Right atrium auricular region (tissue), 2 donors: Measurements from ENCODE around the gene GRAP2. TPM values are rescaled to one million over a fixed set of nuclear protein-coding genes. Genes with fewer than 3 reads are reported as not detected.

Experiments used
- DNase-seq: peaks from one replicate; pipeline ENCODE4 v3.0.0-alpha.2; 2019; ENCODE audit warnings: low spot score
- H3K27ac ChIP-seq, 2 donors: fragments of 200-600 bp; sonication (generic); 1 replicate in 1 of 2; 2 replicates in 1 of 2; pipeline ENCODE4 v1.5.1; 2016 to 2019
- H3K27me3 ChIP-seq, 2 donors: fragments of 200-600 bp; sonication (generic); one replicate each; pipeline versions ENCODE4 v1.5.1 to v1.6.0; 2017 to 2019
- H3K36me3 ChIP-seq: fragments of 200-600 bp; sonication (generic); one replicate; pipeline ENCODE4 v1.5.1; 2016
- H3K4me1 ChIP-seq, 2 donors: fragments of 200-600 bp; sonication (generic); one replicate each; pipeline versions ENCODE4 v1.5.1 to v1.6.0; 2017 to 2019
- H3K4me3 ChIP-seq, 2 donors: fragments of 200-600 bp; sonication (generic); 1 replicate in 1 of 2; 2 replicates in 1 of 2; pipeline ENCODE4 v1.5.1; 2017 to 2019; ENCODE audit warnings: mild to moderate bottlenecking in 1 of 2, moderate library complexity in 1 of 2
- H3K9me3 ChIP-seq, 2 donors: fragments of 200-600 bp; sonication (generic); one replicate each; pipeline ENCODE4 v1.5.1; 2019
- CTCF ChIP-seq, 2 donors: fragments of 200-600 bp; sonication (generic); IDR thresholded peaks; one replicate each; pipeline ENCODE4 v1.5.1; 2019; ENCODE audit warnings: antibody characterized with exemption in 2 of 2
- total RNA-seq, 2 donors: library from RNA; depleted of rRNA; stranded (reverse); fragments of >200 nt; gene quantifications; one replicate each; pipeline ENCODE4 v1.1.0, GENCODE V29; 2016

GRAP2 gene
- total RNA-seq, 2 donors from 2014 or later: 1.3 to 2.4 TPM

- H3K4me3 ChIP-seq: no peak overlapping the region
- no peaks in the 10 kb centered on the region for H3K36me3 ChIP-seq
- H3K4me1 ChIP-seq: no peaks in the 10 kb centered on the region
- no peaks in the 10 kb centered on the region for H3K9me3 ChIP-seq
- TF ChIP-seq CTCF (IDR thresholded peaks at IDR 0.05): no peak
- no peak overlapping the region for H3K27ac ChIP-seq
- DNase-seq: no peak
- no peaks in the 10 kb centered on the region for H3K27me3 ChIP-seq
Measured at GRCh38 chr22:39983346-39983745, 82.5 kb downstream of the GRAP2 start.

GRCh38 chr22:39984006-39984405, 83.1 kb downstream of the GRAP2 start:
- no peaks in the 10 kb centered on the region for H3K9me3 ChIP-seq
- no peaks in the 10 kb centered on the region for H3K36me3 ChIP-seq
- no peaks in the 10 kb centered on the region for H3K27me3 ChIP-seq
- no peak overlapping the region for H3K27ac ChIP-seq
- H3K4me1 ChIP-seq: peaks cover 0 to 4% of the 10 kb centered on the region in 2 donors
- H3K4me3 ChIP-seq: no peak overlapping the region
- TF ChIP-seq CTCF (IDR thresholded peaks at IDR 0.05): no peak
- DNase-seq: no peak

- H3K9me3 ChIP-seq: no peaks in the 10 kb centered on the region
- no peak for DNase-seq
- H3K4me1 ChIP-seq: peaks cover 0 to 10% of the 10 kb centered on the region in 2 donors
- H3K27ac ChIP-seq: no peak overlapping the region
- no peaks in the 10 kb centered on the region for H3K36me3 ChIP-seq
- no peak overlapping the region for H3K4me3 ChIP-seq
- no peak for TF ChIP-seq CTCF (IDR thresholded peaks at IDR 0.05)
- no peaks in the 10 kb centered on the region for H3K27me3 ChIP-seq
Measured at GRCh38 chr22:39984746-39985145, 83.9 kb downstream of the GRAP2 start.

GRCh38 chr22:39985383-39986035, 84.6 kb downstream of the GRAP2 start:
- H3K27ac ChIP-seq: no peak overlapping the region
- no peak for TF ChIP-seq CTCF (IDR thresholded peaks at IDR 0.05)
- no peaks in the 10 kb centered on the region for H3K9me3 ChIP-seq
- no peaks in the 10 kb centered on the region for H3K27me3 ChIP-seq
- DNase-seq: no peak
- peaks cover 0 to 18% of the 10 kb centered on the region in 2 donors for H3K4me1 ChIP-seq
- no peak overlapping the region for H3K4me3 ChIP-seq
- no peaks in the 10 kb centered on the region for H3K36me3 ChIP-seq

- H3K9me3 ChIP-seq: no peaks in the 10 kb centered on the region
- H3K27me3 ChIP-seq: no peaks in the 10 kb centered on the region
- H3K4me3 ChIP-seq: no peak overlapping the region
- no peak for DNase-seq
- peak overlapping the region; percentile 76 to 87 for H3K27ac ChIP-seq
- TF ChIP-seq CTCF (IDR thresholded peaks at IDR 0.05): no peak
- H3K36me3 ChIP-seq: no peaks in the 10 kb centered on the region
- H3K4me1 ChIP-seq: peaks cover 0 to 35% of the 10 kb centered on the region in 2 donors
Measured at GRCh38 chr22:39988386-39989114, 87.7 kb downstream of the GRAP2 start.
